ENCODE measurements around the gene GPA33. TPM values are rescaled to one million over a fixed set of nuclear protein-coding genes. Genes with fewer than 3 reads are reported as not detected.

GPA33 gene
- total and polyA plus RNA-seq, 10 of the 15 experiments (the other 5 are each of a cell fraction or from before 2014, with no cell fraction given) = 0.09 to 0.27 (median 0.21) TPM; not detected in 1

DNA sequence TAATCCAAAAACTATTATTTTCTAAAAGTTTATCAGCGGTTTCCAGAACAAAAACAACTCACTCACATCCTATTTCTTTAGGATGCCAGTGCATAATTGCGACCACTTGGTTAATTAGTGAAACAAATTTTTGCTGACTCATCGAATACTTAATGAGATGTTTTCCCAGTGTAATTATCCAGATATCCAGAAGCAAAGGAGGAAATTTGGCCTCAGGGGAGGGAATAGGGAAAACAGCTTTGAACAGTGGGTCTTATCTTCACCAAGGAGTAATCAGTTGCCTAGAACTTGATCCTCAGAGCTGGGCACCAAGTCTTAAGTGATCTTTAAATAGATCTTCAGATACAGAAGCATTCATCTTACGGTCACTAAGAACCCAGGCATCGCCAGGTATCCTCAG is 28.0 kb upstream of the GPA33 start:
- H3K9me3 ChIP-seq (replicated peaks; ENCODE audit: control insufficient read depth, insufficient read depth, low read length) = no peaks in the 10 kb centered on the region
- H3K9ac ChIP-seq (ENCODE audit: control insufficient read depth, insufficient read depth, low read length) = no peak overlapping the region
- peaks cover 0 to 2% of the 10 kb centered on the region in 2 experiments; a peak in 1 of 4 replicates for H3K27me3 ChIP-seq (replicated peaks in 1 of 2; ENCODE audit: control insufficient read depth in 2 of 2, insufficient read depth in 2 of 2, low read length in 1 of 2)
- POLR2A ChIA-PET = no interaction called here
- H4K20me1 ChIP-seq (ENCODE audit: control insufficient read depth, insufficient read depth) = no peaks in the 10 kb centered on the region
- H3K4me3 ChIP-seq = no peak overlapping the region
- no peak for DNase-seq (ENCODE audit: low read depth, low spot score)
- H3K4me1 ChIP-seq (ENCODE audit: control insufficient read depth, insufficient read depth, low read length) = no peaks in the 10 kb centered on the region
- intact Hi-C loops (cut with micrococcal nuclease; ENCODE audit: unreplicated experiment) = no loop called here
- 55% methylated on average over 5 of the region's 5 CpGs for whole genome bisulfite sequencing (ENCODE audit: insufficient coverage, insufficient replicate concordance, low lambda C conversion rate, missing lambda C conversion rate)
- ATAC-seq = no peak
- no peaks in the 10 kb centered on the region for H3K79me2 ChIP-seq (ENCODE audit: control insufficient read depth, insufficient read depth, low read length)
- FAIRE-seq = no peak
- no peak overlapping the region for H3K27ac ChIP-seq (ENCODE audit: control insufficient read depth, insufficient read depth)
- RAD21 ChIA-PET (ENCODE audit: unreplicated experiment) = no interaction called here
- no peak overlapping the region for H3K4me2 ChIP-seq (ENCODE audit: control insufficient read depth, insufficient read depth)
- no TSS peak for BruUV-seq (replicated peaks)
- no peaks in the 10 kb centered on the region for H3K36me3 ChIP-seq (ENCODE audit: control insufficient read depth in 2 of 2, insufficient read depth in 2 of 2, low read length in 1 of 2)
- H2AFZ ChIP-seq (ENCODE audit: control insufficient read depth, low read depth, low read length) = no peak overlapping the region
- CTCF ChIA-PET = interaction anchor here (0.7 to 1.1 kb wide), 3 partner anchors 13 to 51 kb away, joined by 3 to 5 read pairs (median 4); no protein-coding TSS in a partner anchor
- TF ChIP-seq MEF2B (IDR thresholded peaks at IDR 0.05; ENCODE audit: partially characterized antibody, poor library complexity, severe bottlenecking) (no peak), RB1 (IDR thresholded peaks at IDR 0.05; ENCODE audit: borderline replicate concordance) (no peak), FOS (IDR thresholded peaks at IDR 0.05; ENCODE audit: borderline replicate concordance, extremely low read depth, insufficient read length) (no peak), SIN3A (IDR thresholded peaks at IDR 0.05; ENCODE audit: low read depth, low read length) (no peak), TCF3 (IDR thresholded peaks at IDR 0.05; ENCODE audit: borderline replicate concordance, insufficient read depth, low read depth, low read length) (no peak), SRF (IDR thresholded peaks at IDR 0.05; ENCODE audit: low read depth in 2 of 2, low read length in 2 of 2) (no peak), BHLHE40 (IDR thresholded peaks at IDR 0.05; ENCODE audit: borderline replicate concordance in 1 of 2, low read depth in 2 of 2, low read length in 1 of 2) (no peak), ETV6 (conservative IDR thresholded peaks at IDR 0.05 in 1 of 2, IDR thresholded peaks at IDR 0.05 in 1 of 2; ENCODE audit: borderline replicate concordance in 1 of 2, low read depth in 1 of 2) (no peak), JUNB (IDR thresholded peaks at IDR 0.05) (no peak), MYB (IDR thresholded peaks at IDR 0.05; ENCODE audit: borderline replicate concordance, low read depth, low read length) (no peak), DPF2 (IDR thresholded peaks at IDR 0.05) (no peak), ZNF24 (IDR thresholded peaks at IDR 0.05) (no peak), BRCA1 (IDR thresholded peaks at IDR 0.05; ENCODE audit: low read depth, low read length) (no peak), RELA (IDR thresholded peaks at IDR 0.05; ENCODE audit: borderline replicate concordance, partially characterized antibody) (no peak), CHD2 (IDR thresholded peaks at IDR 0.05; ENCODE audit: borderline replicate concordance, low read depth, low read length) (no peak)
- TF ChIP-seq, protein P1, sequence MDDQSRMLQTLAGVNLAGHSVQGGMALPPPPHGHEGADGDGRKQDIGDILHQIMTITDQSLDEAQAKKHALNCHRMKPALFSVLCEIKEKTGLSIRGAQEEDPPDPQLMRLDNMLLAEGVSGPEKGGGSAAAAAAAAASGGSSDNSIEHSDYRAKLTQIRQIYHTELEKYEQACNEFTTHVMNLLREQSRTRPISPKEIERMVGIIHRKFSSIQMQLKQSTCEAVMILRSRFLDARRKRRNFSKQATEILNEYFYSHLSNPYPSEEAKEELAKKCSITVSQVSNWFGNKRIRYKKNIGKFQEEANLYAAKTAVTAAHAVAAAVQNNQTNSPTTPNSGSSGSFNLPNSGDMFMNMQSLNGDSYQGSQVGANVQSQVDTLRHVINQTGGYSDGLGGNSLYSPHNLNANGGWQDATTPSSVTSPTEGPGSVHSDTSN (IDR thresholded peaks at IDR 0.05; ENCODE audit: insufficient replicate concordance, low read depth, low read length) = no peak
- TF ChIP-seq, protein P2, sequence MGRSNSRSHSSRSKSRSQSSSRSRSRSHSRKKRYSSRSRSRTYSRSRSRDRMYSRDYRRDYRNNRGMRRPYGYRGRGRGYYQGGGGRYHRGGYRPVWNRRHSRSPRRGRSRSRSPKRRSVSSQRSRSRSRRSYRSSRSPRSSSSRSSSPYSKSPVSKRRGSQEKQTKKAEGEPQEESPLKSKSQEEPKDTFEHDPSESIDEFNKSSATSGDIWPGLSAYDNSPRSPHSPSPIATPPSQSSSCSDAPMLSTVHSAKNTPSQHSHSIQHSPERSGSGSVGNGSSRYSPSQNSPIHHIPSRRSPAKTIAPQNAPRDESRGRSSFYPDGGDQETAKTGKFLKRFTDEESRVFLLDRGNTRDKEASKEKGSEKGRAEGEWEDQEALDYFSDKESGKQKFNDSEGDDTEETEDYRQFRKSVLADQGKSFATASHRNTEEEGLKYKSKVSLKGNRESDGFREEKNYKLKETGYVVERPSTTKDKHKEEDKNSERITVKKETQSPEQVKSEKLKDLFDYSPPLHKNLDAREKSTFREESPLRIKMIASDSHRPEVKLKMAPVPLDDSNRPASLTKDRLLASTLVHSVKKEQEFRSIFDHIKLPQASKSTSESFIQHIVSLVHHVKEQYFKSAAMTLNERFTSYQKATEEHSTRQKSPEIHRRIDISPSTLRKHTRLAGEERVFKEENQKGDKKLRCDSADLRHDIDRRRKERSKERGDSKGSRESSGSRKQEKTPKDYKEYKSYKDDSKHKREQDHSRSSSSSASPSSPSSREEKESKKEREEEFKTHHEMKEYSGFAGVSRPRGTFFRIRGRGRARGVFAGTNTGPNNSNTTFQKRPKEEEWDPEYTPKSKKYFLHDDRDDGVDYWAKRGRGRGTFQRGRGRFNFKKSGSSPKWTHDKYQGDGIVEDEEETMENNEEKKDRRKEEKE (IDR thresholded peaks at IDR 0.05) = no peak
- SMC1A ChIA-PET (ENCODE audit: uncharacterized antibody, unreplicated experiment) = no interaction called here
- in situ Hi-C loops (cut with MboI) = no loop called here
